Measurements from ENCODE around the gene NPHP4.

NPHP4 gene

DNA sequence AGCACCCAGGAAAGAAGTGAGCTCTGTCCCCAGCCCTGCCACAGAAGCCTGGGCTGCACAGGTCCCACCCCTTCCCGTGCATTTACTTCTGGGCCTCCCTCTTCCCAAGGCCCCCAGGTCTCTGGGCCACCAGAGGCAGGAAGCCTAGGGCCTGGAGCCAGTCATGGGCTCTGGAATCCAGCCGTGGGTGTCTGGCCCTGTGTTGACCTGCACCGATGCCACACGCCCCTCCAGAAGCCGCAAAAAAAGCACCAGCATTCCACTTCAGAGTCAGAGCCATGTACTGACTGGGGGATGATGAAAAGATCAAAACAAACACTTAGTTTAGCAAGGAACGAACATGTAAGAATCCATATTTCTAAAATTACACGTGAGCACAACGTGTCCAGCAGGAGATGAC is 141.7 kb downstream of the NPHP4 start:
- peak; percentile 5 for DNase-seq (ENCODE audit: low spot score)

GRCh38 chr1:5849550-5849949 is 142.7 kb downstream of the NPHP4 start:
- no peak for DNase-seq (ENCODE audit: low spot score)

- peak; percentile 51 for DNase-seq (ENCODE audit: low spot score)
These were observed 145.1 kb downstream of the NPHP4 start for GRCh38 chr1:5847013-5847659.

DNA sequence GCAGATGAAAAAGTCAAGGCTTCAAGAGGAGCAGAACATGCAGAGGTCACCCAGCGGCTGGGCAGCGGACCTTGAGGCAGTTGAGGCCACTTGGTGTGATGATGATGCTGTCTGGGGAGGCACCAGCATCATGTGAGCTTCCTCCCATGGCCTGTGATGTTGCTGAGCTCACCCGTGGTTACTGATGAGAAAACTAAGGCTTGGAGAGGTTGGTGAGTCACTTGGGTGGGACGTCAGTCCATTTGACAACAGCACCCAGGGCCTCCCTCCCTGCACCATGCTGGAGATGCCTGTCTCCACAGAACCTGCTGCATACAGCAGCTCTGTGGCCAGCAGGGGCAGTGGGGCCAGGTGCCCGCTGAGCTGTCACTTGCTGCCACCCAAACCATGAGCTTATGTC is 146.8 kb downstream of the NPHP4 start:
- DNase-seq (ENCODE audit: low spot score), result no peak

DNA sequence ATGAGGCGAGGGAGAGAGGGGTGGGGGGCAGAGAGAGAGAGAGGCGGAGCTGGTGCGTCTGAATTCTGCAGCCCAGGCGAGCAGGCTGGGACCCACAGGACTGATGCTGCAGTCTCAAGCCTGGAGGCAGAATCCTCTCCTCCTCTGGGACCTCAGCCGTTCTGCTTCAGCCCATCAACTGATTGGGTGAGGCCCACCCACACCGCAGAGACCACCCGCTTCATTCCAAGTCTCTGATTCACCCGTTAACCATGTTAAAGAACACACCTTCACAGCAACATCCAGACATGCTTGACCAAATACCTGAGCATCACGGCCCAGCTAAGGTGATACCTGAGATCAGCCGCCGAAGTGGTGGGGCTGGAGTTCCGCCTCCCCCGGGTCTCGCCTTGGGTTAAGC is 147.8 kb downstream of the NPHP4 start:
- no peak for DNase-seq (ENCODE audit: low spot score)

DNA sequence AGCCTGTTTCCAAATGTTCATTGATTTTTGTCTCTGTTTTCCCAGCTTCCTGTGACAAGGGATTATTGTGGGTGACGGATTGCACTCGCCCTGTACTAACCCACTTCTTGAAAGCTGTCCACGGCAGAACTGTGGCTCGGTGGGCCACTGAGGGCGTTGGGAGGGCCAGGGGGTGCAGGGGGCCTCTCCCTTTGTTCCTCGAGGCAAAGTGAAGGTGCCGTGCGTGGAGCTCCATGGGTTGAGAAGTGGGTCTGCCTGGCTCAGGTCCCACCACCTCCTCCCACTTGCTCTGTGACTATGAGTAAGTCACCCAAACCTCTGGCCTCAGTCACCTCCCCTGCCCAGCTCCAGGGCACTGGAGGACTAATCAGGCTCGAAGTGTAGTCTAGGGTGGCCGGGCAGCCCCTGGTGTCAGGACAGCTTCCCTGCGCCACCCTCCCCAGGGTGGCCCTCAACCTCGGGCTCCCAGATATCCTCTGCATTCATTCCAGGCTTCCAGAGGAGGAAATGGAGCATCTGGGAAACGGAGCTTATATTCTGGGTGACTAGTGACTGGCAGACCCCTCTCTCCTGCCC is 148.6 kb downstream of the NPHP4 start:
- no peak for DNase-seq (ENCODE audit: low spot score)

GRCh38 chr1:5842679-5843078 is 149.5 kb downstream of the NPHP4 start:
- no peak for DNase-seq (ENCODE audit: low spot score)

- DNase-seq (ENCODE audit: low spot score), result no peak
These were observed 151.6 kb downstream of the NPHP4 start for GRCh38 chr1:5840551-5841001.

GRCh38 chr1:5839881-5840550 is 152.2 kb downstream of the NPHP4 start:
- no peak for DNase-seq (ENCODE audit: low spot score)

GRCh38 chr1:5839161-5839880 is 152.9 kb downstream of the NPHP4 start:
- no peak for DNase-seq (ENCODE audit: low spot score)

- no peak for DNase-seq (ENCODE audit: low spot score)
These were observed 154.1 kb downstream of the NPHP4 start for GRCh38 chr1:5837976-5838653.

DNA sequence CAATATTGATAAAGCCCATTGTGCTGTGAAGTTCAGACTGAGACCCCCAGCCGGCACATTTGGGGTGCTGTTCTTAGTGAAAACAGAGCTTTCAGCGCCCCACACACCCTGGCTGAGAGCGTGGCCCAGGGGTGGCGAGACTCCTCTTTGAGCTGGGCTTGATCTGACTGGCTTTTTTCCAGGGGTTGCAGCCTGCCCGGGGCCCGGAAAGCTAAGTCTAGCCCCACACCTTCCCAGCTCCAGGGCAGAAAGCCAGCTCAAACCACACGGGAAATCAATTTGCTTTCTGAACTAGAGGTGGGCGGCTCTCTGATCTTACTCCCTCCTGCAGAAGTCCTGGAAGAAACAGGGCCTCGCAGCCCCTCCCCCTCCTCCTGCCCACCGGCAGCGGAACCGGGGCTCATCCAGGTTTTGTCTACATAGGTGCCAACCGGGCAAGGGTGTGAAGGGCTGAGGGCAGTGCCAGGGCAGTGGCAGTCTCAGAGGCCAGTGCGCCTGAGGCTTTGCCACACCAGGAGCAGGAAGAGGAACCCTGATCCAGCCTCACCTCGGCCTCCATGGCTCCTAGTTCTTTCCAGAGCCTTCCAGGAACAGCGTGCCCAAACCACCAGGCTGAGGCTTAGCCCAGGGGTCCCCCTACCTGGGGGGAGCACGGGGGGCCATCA is 155.3 kb downstream of the NPHP4 start:
- DNase-seq (ENCODE audit: low spot score), result no peak

- DNase-seq (ENCODE audit: low spot score), result no peak
These were observed 157.1 kb downstream of the NPHP4 start for GRCh38 chr1:5835179-5835562.

DNA sequence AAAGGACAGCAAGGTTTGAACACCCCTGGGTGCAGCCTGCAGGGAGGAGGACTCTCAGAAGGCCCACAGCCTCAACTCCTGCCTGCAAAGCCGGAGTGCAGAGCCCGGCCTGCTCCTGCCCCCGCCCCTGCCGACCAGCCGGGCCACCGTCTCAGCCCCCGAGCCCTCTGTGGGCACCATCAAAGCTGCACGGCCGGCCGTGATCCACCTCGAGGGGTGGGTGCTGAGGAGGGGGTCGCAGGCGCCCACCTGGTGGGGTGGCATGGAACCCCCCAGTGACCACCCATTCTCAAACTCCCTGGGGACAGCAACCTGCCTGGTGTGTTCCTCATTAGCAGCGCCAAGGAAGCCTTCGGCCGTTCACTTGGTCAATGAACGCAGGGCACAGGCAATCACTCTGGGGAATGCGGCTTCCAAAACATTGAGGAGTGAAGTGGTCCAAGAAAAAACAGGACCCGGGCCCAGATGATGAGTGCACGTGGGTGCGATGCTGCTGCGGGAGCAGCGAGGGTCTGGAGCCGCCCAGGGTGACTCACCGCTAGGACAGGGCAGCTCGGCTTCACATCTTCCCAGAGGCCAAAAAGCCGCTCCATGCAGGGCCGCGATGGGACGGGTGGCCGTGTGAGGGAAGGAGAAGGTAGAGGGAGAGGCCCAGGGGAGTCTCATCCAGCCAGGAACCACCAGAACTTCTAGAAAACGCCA is 157.6 kb downstream of the NPHP4 start:
- no peak for DNase-seq (ENCODE audit: low spot score)

GRCh38 chr1:5833911-5834310 is 158.3 kb downstream of the NPHP4 start:
- DNase-seq (ENCODE audit: low spot score), result no peak

- DNase-seq (ENCODE audit: low spot score), result no peak
These were observed 159.0 kb downstream of the NPHP4 start for GRCh38 chr1:5832916-5833895.

DNA sequence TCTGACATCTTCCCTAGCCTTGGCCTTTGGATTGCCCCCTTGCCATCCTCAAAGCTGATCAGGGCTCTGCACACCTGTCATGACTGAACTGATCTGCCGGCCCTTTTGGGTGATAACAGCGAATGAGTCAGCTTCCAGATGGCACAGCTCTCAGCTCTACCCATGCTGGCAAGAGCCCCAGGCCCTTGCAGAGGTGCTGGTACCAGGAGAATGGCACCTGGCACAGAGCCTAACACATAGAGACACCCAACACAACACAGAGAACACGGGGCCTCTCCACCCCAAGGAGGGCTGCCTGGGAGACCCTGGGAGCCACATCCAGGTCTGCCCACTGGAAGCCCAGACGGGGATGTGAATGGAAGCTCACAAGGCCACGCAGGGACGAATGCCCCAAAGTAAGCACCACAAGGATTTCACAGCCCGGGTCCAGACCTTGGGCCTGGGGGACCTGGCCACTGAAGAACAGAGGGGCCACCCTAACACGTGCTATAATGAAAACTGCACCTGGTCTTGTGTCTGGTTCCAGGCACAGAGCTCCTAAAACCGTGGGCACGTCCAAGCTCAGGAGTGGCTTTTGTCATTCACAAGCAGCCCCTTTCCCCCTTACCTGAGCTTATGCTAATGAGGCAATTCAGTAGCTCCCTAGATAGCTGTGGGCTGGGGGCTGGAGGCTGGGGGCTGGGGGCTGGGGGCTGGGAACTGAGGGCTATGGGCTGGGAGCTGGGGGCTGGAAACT is 160.5 kb downstream of the NPHP4 start:
- DNase-seq (ENCODE audit: low spot score), result no peak

- no peak for DNase-seq (ENCODE audit: low spot score)
These were observed 161.2 kb downstream of the NPHP4 start for GRCh38 chr1:5830771-5831599.

Data from COLO829 (cell line).